ENCODE data around the gene CABP7.

CABP7 gene

GRCh38 chr22:29702000-29702930 lies 17.5 kb upstream of the CABP7 start:
- peaks cover 7% of the 10 kb centered on the region for H3K79me1 ChIP-seq (replicated peaks; ENCODE audit: low read length, poor library complexity, severe bottlenecking)
- no peak overlapping the region for H3K4me2 ChIP-seq (ENCODE audit: low read length, poor library complexity, severe bottlenecking)
- DNase-seq = no peak
- no peak overlapping the region for H3K4me3 ChIP-seq (ENCODE audit: insufficient read depth in 1 of 2, low read depth in 1 of 2, low read length in 2 of 2)
- peak overlapping the region; percentile 55 for H2AK5ac ChIP-seq (ENCODE audit: low read length, severe bottlenecking)
- peaks cover 14 to 18% of the 10 kb centered on the region in 2 experiments for H3K36me3 ChIP-seq (ENCODE audit: control insufficient read depth in 1 of 2, insufficient read depth in 2 of 2, low read depth in 1 of 2, low read length in 2 of 2)
- H2BK5ac ChIP-seq (ENCODE audit: low read depth, low read length, poor library complexity, severe bottlenecking) = no peak overlapping the region
- H3K23ac ChIP-seq (ENCODE audit: low read length in 2 of 2) = no peak overlapping the region
- no peak overlapping the region for H3K14ac ChIP-seq (ENCODE audit: low read length in 2 of 2)
- 32% methylated on average over 13 of the region's 14 CpGs for WGBS
- H3K9me3 ChIP-seq (ENCODE audit: control insufficient read depth, low read length) = no peaks in the 10 kb centered on the region
- H3K27me3 ChIP-seq (ENCODE audit: control insufficient read depth in 1 of 2, insufficient read depth in 1 of 2, low read length in 2 of 2) = peaks cover under 1 to 66% of the 10 kb centered on the region in 2 experiments
- no peak overlapping the region for H4K8ac ChIP-seq (ENCODE audit: low read length)
- no peak overlapping the region for H2BK120ac ChIP-seq (ENCODE audit: low read depth, low read length)
- H2AFZ ChIP-seq (ENCODE audit: low read depth, low read length) = no peak overlapping the region
- peaks cover 51% of the 10 kb centered on the region for H3K4me1 ChIP-seq (ENCODE audit: control insufficient read depth, insufficient read depth, low read depth, low read length)
- H3K4ac ChIP-seq (ENCODE audit: low read depth in 1 of 2, low read length in 2 of 2) = no peak overlapping the region
- H3K9ac ChIP-seq (ENCODE audit: low read length) = no peak overlapping the region
- no peak overlapping the region for H3K18ac ChIP-seq (ENCODE audit: low read depth in 1 of 2, low read length in 2 of 2)
- no peak overlapping the region for H4K91ac ChIP-seq (ENCODE audit: low read length)
- H2BK15ac ChIP-seq (ENCODE audit: low read depth, poor library complexity, severe bottlenecking) = no peak overlapping the region
- no peak overlapping the region for H2BK12ac ChIP-seq (ENCODE audit: low read length in 2 of 2)
- H3K27ac ChIP-seq (ENCODE audit: low read length, poor library complexity, severe bottlenecking) = peak overlapping the region; percentile 11

GRCh38 chr22:29702931-29703501 lies 16.8 kb upstream of the CABP7 start:
- Histone ChIP-seq H2BK5ac (ENCODE audit: low read depth, low read length, poor library complexity, severe bottlenecking) (no peak overlapping the region), H2BK15ac (ENCODE audit: low read depth, poor library complexity, severe bottlenecking) (no peak overlapping the region), H3K27ac (ENCODE audit: low read length, poor library complexity, severe bottlenecking) (no peak overlapping the region), H2AK5ac (ENCODE audit: low read length, severe bottlenecking) (no peak overlapping the region), H4K8ac (ENCODE audit: low read length) (no peak overlapping the region), H3K18ac (ENCODE audit: low read depth in 1 of 2, low read length in 2 of 2) (no peak overlapping the region), H3K9me3 (ENCODE audit: control insufficient read depth, low read length) (no peaks in the 10 kb centered on the region), H3K4me3 (ENCODE audit: insufficient read depth in 1 of 2, low read depth in 1 of 2, low read length in 2 of 2) (peak overlapping the region in 1 of 2 experiments; percentile 22), H4K91ac (ENCODE audit: low read length) (no peak overlapping the region), H3K9ac (ENCODE audit: low read length) (no peak overlapping the region), H2AFZ (ENCODE audit: low read depth, low read length) (no peak overlapping the region), H3K4ac (ENCODE audit: low read depth in 1 of 2, low read length in 2 of 2) (no peak overlapping the region), H3K14ac (ENCODE audit: low read length in 2 of 2) (no peak overlapping the region), H2BK120ac (ENCODE audit: low read depth, low read length) (no peak overlapping the region), H3K4me2 (ENCODE audit: low read length, poor library complexity, severe bottlenecking) (no peak overlapping the region), H2BK12ac (ENCODE audit: low read length in 2 of 2) (no peak overlapping the region), H3K4me1 (ENCODE audit: control insufficient read depth, insufficient read depth, low read depth, low read length) (peaks cover 51% of the 10 kb centered on the region), H3K36me3 (ENCODE audit: control insufficient read depth in 1 of 2, insufficient read depth in 2 of 2, low read depth in 1 of 2, low read length in 2 of 2) (peaks cover 8 to 10% of the 10 kb centered on the region in 2 experiments), H3K23ac (ENCODE audit: low read length in 2 of 2) (peak overlapping the region in 1 of 2 experiments; percentile 78), H3K27me3 (ENCODE audit: control insufficient read depth in 1 of 2, insufficient read depth in 1 of 2, low read length in 2 of 2) (peaks cover 6 to 73% of the 10 kb centered on the region in 2 experiments), H3K79me1 (replicated peaks; ENCODE audit: low read length, poor library complexity, severe bottlenecking) (peaks cover 6% of the 10 kb centered on the region)
- no peak for DNase-seq
- WGBS = 47% methylated on average over 17 of the region's 19 CpGs

- peaks cover 10 to 78% of the 10 kb centered on the region in 2 experiments for H3K27me3 ChIP-seq (ENCODE audit: control insufficient read depth in 1 of 2, insufficient read depth in 1 of 2, low read length in 2 of 2)
These were observed 16.1 kb upstream of the CABP7 start for GRCh38 chr22:29703569-29704195.

More at GRCh38 chr22:29703569-29704195, 16.1 kb upstream of the CABP7 start:
- DNase-seq = no peak
- Histone ChIP-seq H2BK120ac (ENCODE audit: low read depth, low read length) (no peak overlapping the region), H2AK5ac (ENCODE audit: low read length, severe bottlenecking) (no peak overlapping the region), H3K4me2 (ENCODE audit: low read length, poor library complexity, severe bottlenecking) (no peak overlapping the region), H3K4me3 (ENCODE audit: insufficient read depth in 1 of 2, low read depth in 1 of 2, low read length in 2 of 2) (no peak overlapping the region), H3K36me3 (ENCODE audit: control insufficient read depth in 1 of 2, insufficient read depth in 2 of 2, low read depth in 1 of 2, low read length in 2 of 2) (peaks cover 2 to 4% of the 10 kb centered on the region in 2 experiments), H2AFZ (ENCODE audit: low read depth, low read length) (no peak overlapping the region), H4K8ac (ENCODE audit: low read length) (no peak overlapping the region), H3K18ac (ENCODE audit: low read depth in 1 of 2, low read length in 2 of 2) (peak overlapping the region in 1 of 2 experiments; percentile 11), H2BK15ac (ENCODE audit: low read depth, poor library complexity, severe bottlenecking) (peak overlapping the region; percentile 29), H3K4me1 (ENCODE audit: control insufficient read depth, insufficient read depth, low read depth, low read length) (peaks cover 51% of the 10 kb centered on the region), H3K27ac (ENCODE audit: low read length, poor library complexity, severe bottlenecking) (no peak overlapping the region), H3K23ac (ENCODE audit: low read length in 2 of 2) (no peak overlapping the region), H3K79me1 (replicated peaks; ENCODE audit: low read length, poor library complexity, severe bottlenecking) (peaks cover under 1% of the 10 kb centered on the region), H3K9me3 (ENCODE audit: control insufficient read depth, low read length) (no peaks in the 10 kb centered on the region), H3K4ac (ENCODE audit: low read depth in 1 of 2, low read length in 2 of 2) (no peak overlapping the region), H4K91ac (ENCODE audit: low read length) (no peak overlapping the region), H3K9ac (ENCODE audit: low read length) (no peak overlapping the region), H3K14ac (ENCODE audit: low read length in 2 of 2) (peak overlapping the region in 1 of 2 experiments; percentile 35), H2BK5ac (ENCODE audit: low read depth, low read length, poor library complexity, severe bottlenecking) (no peak overlapping the region), H2BK12ac (ENCODE audit: low read length in 2 of 2) (no peak overlapping the region)
- WGBS = 49% methylated on average over 6 of the region's 7 CpGs

Measured in mesenchymal stem cell (in vitro differentiated cells and primary cell).